GM21515 (cell line): ENCODE measurements around the gene TMEM63A.

Experiments
- ATAC-seq: cut with Tn5 transposase; IDR thresholded peaks from one replicate; pipeline ENCODE4 v1.9.1; 2021; ENCODE audit not compliant: unreplicated experiment

TMEM63A gene

GRCh38 chr1:225886159-225887029 is 4.2 kb upstream of the TMEM63A start:
- no peak for ATAC-seq

- ATAC-seq, result no peak
These were observed 3.2 kb upstream of the TMEM63A start for GRCh38 chr1:225885336-225885735.

DNA sequence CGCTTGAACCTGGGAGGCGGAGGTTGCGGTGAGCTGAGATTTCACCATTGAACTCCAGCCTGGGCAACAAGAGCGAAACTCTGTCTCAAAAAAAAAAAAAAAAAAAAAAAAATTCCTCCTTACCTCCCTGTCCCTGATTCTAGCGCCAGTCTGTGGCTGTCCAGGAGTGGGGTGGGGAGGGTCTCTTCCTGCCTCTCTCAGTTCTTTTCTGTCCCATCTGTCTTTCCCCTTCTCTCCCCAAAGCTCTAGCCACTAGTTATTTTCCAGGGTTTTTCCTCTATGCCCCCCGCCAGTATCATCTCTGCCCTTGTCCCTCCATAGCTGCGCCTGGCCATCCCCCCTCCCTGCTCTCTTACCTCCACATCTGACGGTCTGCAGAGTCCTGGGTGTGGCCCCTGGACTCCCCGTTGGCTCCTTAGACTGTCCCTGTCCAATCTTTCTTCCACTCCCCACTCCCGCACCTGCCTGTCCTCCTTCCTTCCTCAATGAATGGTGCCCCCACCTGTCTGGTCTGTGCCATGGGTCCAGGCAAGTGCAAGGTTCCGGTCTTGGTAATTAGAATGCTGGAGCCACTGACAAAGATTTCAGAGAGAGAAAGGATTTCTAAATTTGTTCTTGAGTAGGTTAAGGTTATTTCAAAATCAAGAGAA is 1.6 kb upstream of the TMEM63A start:
- ATAC-seq, result no peak

GRCh38 chr1:225882694-225883615 is 775 bp upstream of the TMEM63A start:
- peak; percentile 26 for ATAC-seq

- ATAC-seq, result peak; percentile 26
These were observed 860 bp downstream of the TMEM63A start for GRCh38 chr1:225881081-225881958.

GRCh38 chr1:225880636-225881035 is 1.5 kb downstream of the TMEM63A start:
- no peak for ATAC-seq

DNA sequence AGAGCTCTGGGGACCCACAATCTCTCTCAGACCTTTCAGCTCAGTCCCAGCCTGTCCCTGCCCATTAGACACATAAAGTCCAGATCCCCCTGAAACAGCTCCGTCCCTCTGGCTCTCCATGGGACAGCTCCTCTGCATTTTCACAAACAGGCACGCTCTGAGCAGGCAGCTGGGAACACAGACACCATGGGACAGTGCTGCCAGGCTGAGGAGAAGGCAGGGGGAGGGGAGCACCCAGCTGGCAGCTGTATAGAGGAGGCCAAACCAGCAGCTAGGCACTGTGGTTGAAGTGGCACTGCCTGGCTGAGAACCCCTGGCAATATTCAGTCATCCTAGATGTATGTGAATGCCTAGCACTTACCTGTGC is 2.0 kb downstream of the TMEM63A start:
- ATAC-seq, result no peak

DNA sequence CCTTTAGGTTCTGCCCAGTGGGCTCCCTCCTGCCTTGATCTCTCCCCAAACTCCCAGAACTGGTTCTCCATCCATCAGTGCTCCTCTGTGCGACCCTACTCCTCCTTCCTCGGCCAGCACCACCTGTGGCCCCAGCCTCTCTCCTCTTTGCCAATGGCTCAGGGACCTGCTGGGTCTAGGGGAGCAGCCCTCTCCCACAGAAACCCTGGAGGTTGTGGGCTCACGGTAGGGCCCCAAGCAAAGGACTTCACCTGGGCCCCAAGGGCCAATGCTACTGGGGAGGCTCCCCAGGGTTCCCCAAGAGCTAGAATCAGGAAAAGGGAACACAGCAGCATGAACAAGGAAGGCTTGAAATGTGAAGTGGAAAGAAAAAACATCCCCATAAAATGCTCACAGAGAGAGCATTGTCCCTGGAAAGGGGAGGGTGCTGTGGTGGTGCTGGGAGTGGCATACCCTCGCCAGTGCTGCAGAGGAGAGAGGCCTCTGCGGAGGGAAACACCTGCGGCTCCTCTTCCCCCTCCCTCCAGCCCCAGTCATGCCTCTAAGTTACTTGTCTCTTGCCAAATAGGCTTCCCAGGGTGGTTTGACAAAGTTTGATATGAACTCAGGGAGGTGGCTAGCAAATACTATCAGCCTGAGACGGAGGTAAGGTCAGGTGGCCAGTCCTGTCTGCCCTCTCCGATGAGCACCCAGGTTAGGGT is 2.5 kb downstream of the TMEM63A start:
- no peak for ATAC-seq

DNA sequence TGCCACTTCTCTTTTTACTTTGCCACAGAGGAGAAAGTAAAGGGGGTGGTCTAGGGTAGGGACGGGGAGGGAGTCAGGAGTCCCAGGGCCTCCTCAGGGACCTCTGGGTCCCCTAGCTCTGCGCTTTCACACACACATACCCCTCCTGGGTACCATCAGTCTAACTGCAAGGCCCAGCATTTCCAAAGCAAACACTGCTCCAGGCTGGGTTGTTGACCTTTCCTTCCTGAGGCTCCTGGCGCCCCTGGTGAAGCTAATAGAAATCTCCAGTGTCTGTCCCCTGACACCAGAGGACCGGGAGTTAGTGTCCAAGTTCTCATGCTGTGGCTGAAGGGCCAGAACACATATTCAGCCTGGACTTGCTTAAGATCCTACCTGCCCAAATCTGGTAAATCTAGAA is 3.9 kb downstream of the TMEM63A start:
- no peak for ATAC-seq

- no peak for ATAC-seq
These were observed 4.6 kb downstream of the TMEM63A start for GRCh38 chr1:225877580-225877979.

DNA sequence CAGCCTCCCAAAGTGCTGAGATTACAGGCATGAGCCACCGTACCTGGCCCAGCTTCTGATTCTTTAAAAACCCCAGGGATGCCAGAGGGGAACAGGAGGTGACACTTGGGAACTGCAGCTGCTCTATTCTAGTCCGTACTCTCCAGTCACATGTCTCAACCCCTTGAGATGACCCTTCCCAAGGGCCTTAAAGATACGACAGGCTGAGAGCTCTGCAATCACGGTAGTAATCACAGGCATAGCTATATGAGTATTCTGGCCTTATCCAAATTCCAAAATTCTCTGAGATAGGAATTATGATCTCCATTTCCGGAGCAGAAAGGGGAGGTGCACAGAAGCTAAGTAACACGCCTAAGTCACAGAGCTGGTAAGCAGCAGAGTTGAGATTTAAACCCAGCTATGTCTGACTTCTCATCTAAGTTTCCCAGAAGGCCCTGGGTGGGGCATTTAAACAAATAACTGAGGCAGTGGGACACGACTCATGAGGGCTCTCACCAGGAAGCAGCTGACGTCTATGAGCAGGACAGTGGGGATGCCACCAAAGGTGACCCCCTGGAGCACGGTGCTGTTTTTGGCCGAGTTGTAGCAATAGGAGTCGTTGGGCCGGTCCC is 5.2 kb downstream of the TMEM63A start:
- no peak for ATAC-seq

DNA sequence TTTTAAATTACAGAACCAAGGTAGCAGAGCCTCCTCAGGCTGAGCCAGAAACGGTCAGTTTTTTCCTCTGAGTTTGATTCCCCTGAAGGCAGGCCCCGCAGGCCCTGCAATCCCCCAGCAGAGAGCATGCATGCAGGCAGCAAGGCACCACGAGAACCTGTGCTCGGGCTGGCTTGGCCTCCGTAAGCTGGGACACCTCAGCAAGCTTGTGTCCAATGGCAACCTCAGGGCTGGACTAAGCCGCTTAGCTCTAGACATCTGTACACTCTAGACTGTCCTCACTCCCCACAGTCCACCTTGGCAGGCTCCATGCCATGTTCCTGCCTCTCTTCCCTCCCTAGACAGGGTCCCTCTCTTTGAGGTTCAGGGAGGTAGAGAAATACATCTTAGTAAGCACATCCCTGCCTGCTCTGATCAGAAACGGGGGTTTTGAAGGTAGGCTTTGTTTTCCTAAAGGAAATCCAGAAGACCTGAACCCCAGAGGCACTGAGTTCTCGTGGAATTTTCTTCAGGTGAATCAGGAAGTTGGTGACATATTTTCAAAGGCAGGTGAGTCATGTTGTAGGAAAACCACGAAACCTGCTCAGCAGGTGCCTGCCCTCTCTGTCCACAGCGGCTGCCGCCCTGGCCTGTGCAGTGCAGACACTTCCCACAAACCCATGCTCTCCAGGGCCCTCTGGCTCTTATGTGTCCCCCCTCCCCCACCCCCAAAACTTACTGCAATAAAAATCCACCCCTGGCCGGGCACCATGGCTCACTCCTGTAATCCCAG is 7.0 kb downstream of the TMEM63A start:
- ATAC-seq, result no peak

GRCh38 chr1:225874431-225874830 is 7.7 kb downstream of the TMEM63A start:
- no peak for ATAC-seq

- no peak for ATAC-seq
These were observed 8.8 kb downstream of the TMEM63A start for GRCh38 chr1:225873281-225873850.

DNA sequence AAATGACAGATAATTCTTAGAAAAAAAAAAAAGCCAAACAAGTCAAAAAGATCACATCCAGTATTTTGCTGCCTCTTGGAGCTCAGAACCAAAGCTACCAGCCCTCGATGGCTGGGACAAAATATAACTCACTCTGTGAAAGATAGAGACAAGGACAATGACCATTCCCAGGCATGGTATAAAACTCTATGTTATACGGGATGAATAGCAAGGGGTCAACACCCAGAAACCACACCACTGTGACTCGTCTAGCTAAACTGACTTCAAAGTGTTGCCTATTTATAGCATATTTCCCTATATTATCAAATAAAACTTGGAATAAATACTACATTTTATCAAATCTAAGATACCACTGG is 10.1 kb downstream of the TMEM63A start:
- no peak for ATAC-seq

DNA sequence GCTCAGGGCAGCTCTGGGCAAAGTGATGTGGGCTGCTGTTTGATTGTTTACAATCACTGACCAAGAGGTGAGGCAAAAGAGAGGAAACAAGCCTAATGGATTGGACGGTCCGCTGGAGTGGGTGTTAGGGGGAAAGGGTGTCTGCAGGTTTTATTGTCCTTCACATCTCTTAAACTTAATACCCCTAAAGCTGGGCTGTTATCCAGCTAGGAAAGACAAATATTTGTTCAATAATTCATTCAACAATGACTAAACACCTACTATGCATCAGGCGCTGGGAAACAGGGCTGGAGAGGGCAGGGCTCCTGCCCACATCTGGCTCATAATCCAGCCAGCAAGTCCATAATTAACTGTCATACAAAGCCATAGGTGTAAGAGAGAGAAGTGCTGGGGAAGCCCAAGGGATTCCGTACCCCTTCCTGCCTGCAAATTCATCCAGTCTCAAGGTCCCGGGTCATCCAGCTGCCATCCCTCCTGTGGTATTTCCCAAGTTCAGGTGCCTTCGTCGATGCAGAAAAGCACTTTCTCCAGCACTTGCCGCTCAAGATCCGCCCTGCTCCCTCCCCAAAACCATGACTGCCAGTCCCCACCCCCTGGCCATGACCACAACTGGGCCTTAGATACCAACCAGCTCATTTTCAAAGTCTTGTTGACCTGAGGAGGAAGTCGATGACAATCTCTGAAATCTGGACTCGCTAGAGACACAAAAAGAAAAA is 10.7 kb downstream of the TMEM63A start:
- no peak for ATAC-seq

- ATAC-seq, result no peak
These were observed 11.3 kb downstream of the TMEM63A start for GRCh38 chr1:225870911-225871310.
